A673 (cell line): ENCODE measurements around the gene AUP1. TPM values are rescaled to one million over a fixed set of nuclear protein-coding genes. Genes with fewer than 3 reads are reported as not detected.
"Not testable (repeated sequence)": the region's sequence is repeated elsewhere in the genome, so short reads cannot be mapped to it uniquely, and the experiment has no call there.

Experiments used
- BruUV-seq: library from RNA; stranded (reverse); fragments of 400-500 nt; replicated peaks from 2 replicates; lab custom pipeline; 2021; lab: Mats Ljungman, UMichigan
- CTCF ChIA-PET: fragments of 300-600 bp; sonication (Branson Sonifier 250); formaldehyde crosslinking; loops from one replicate; lab custom pipeline; 2022; ENCODE audit warnings: antibody characterized with exemption; lab: Charles Lee
- POLR2A ChIA-PET: fragments of 300-600 bp; sonication (Branson Sonifier 250); formaldehyde crosslinking; loops from one replicate; lab custom pipeline; 2022; ENCODE audit warnings: antibody characterized with exemption; ENCODE audit not compliant: low non-redundant PET; lab: Charles Lee
- DNase-seq: peaks from one replicate; pipeline ENCODE4 v3.0.0-alpha.2; 2015; ENCODE audit warnings: low spot score
- H3K27ac ChIP-seq: fragments of 200-600 bp; sonication (generic); 2 replicates; pipeline ENCODE4 v1.5.1; 2016; ENCODE audit warnings: mixed run types, low read depth, mild to moderate bottlenecking, mixed read lengths, antibody characterized with exemption, low read length; ENCODE audit not compliant: poor library complexity, severe bottlenecking
- H3K27me3 ChIP-seq: fragments of 200-600 bp; sonication (generic); replicated peaks from 2 replicates; pipeline ENCODE4 v1.6.1; 2017; ENCODE audit warnings: mixed run types, low read depth, mild to moderate bottlenecking, mixed read lengths, antibody characterized with exemption, low read length; ENCODE audit not compliant: insufficient read depth, poor library complexity
- H3K36me3 ChIP-seq: fragments of 200-600 bp; sonication (generic); 2 replicates; pipeline ENCODE4 v1.6.1; 2016; ENCODE audit warnings: mixed run types, mild to moderate bottlenecking, mixed read lengths, antibody characterized with exemption, low read length; ENCODE audit not compliant: insufficient read depth, poor library complexity, severe bottlenecking
- H3K4me1 ChIP-seq: fragments of 200-600 bp; sonication (generic); 2 replicates; pipeline ENCODE4 v1.6.1; 2017; ENCODE audit warnings: mixed run types, mild to moderate bottlenecking, mixed read lengths, antibody characterized with exemption, low read length; ENCODE audit not compliant: insufficient read depth, poor library complexity, severe bottlenecking
- H3K4me3 ChIP-seq: fragments of 200-600 bp; sonication (generic); 2 replicates; pipeline ENCODE4 v1.5.1; 2016; ENCODE audit warnings: low read depth, mixed run types, mild to moderate bottlenecking, mixed read lengths, low read length; ENCODE audit not compliant: poor library complexity, severe bottlenecking
- H3K9me3 ChIP-seq: fragments of 200-600 bp; sonication (generic); 2 replicates; pipeline ENCODE4 v1.6.1; 2016; ENCODE audit warnings: mixed run types, low read depth, mild to moderate bottlenecking, mixed read lengths, antibody characterized with exemption, low read length; ENCODE audit not compliant: poor library complexity, severe bottlenecking
- CTCF ChIP-seq: fragments of 300-800, 200-600 bp; sonication (generic); conservative IDR thresholded peaks from 2 replicates; pipeline ENCODE4 v1.5.1; 2017; ENCODE audit warnings: low read depth, mild to moderate bottlenecking, antibody characterized with exemption, low read length, moderate library complexity, mixed read lengths
- EZH2 ChIP-seq: fragments of 200-600 bp; sonication (generic); IDR thresholded peaks from 2 replicates; pipeline ENCODE4 v1.6.1; 2017; ENCODE audit warnings: borderline replicate concordance, low read depth, mild to moderate bottlenecking, mixed read lengths, antibody characterized with exemption, low read length; ENCODE audit not compliant: poor library complexity, severe bottlenecking
- intact Hi-C: fragments of 100-400 bp; cut with micrococcal nuclease; formaldehyde crosslinking; loops from one replicate; pipeline ENCODE4 v1.10.0; 2022; ENCODE audit not compliant: unreplicated experiment
- total RNA-seq: library from RNA; stranded (reverse); gene quantifications from 2 replicates; pipeline ENCODE4 v1.2.3, GENCODE V29; 2021

The AUP1 gene
- total RNA-seq, 1 experiment from 2014 or later, result 126 TPM

DNA sequence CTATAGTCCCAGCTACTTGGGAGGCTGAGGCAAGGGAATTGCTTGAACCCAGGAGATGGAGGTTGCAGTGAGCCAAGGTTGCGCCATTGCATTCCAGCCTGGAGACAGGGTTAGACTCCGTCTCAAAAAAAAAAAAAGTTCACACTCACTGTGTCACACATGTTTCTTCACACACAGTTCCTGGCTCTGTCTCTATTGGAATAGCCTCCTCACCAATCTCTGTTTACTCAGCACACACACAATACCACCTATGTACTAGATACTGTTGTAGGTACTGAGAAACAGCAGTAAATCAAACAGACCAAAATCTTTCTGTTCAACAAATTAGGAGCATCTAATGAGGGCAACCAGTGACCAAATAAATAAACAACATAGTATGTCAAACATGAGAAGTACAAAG, 43.4 kb downstream of the AUP1 start:
- DNase-seq, result no peak
- H3K4me3 ChIP-seq, result no peak overlapping the region
- TF ChIP-seq CTCF (no peak), EZH2 (no peak)
- no peaks in the 10 kb centered on the region for H3K9me3 ChIP-seq
- intact Hi-C loops, result no loop called here
- no TSS peak for BruUV-seq
- POLR2A ChIA-PET, result no interaction called here
- CTCF ChIA-PET, result no interaction called here
- no peak overlapping the region for H3K27ac ChIP-seq
- peaks cover 13% of the 10 kb centered on the region for H3K4me1 ChIP-seq
- no peaks in the 10 kb centered on the region for H3K27me3 ChIP-seq
- H3K36me3 ChIP-seq, result peaks cover 10% of the 10 kb centered on the region

DNA sequence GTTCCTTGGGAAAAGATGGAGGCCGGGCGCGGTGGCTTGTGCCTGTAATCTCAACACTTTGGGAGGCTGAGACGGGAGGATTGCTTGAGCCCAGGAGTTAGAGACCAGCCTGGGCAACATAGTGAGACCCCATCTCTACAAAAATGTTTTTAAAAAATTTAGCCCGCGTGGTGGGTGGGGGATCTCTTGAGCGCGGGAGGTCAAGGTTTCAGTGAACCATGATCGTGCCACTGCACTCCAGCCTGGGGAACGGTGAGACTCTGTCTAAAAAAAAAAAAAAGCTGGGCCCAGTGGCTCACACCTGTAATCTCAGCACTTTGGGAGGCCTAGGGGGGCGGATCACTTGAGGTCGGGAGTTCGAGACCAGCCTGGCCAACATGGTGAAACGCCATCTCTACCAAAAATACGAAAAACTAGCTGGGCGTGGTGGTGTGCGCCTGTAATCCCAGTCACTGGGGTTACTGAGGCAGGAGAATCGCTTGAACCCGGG, 45.8 kb downstream of the AUP1 start:
- H3K27ac ChIP-seq, DNase-seq, H3K9me3 ChIP-seq, BruUV-seq, POLR2A ChIA-PET, H3K27me3 ChIP-seq: not testable (repeated sequence)
- intact Hi-C loops, result loop anchor here (1.0 to 2.0 kb wide), 4 partner anchors 28 to 104 kb away; partner anchors contain the start of genes AUP1, HTRA2 and INO80B
- CTCF ChIA-PET, result interaction anchor here (0.5 to 1.2 kb wide), 3 partner anchors 24 to 38 kb away, joined by 3 to 5 read pairs (median 4); partner anchors contain the start of genes INO80B and PCGF1
- peaks cover 18% of the 10 kb centered on the region for H3K4me1 ChIP-seq
- peaks cover 12% of the 10 kb centered on the region for H3K36me3 ChIP-seq
- peak overlapping the region; percentile 84 for H3K4me3 ChIP-seq

GRCh38 chr2:74482801-74483674, 46.5 kb downstream of the AUP1 start, which contains the start of the genes CCDC142 and TTC31:
TSS of gene CCDC142 (minus strand) at chr2:74482998. CDS start at chr2:74482837, 161 bp downstream.
TSS of gene TTC31 (plus strand) at chr2:74483081. CDS start at chr2:74483096, 15 bp downstream.
- DNase-seq, result peak; percentile 97

More at GRCh38 chr2:74482801-74483674, 46.5 kb downstream of the AUP1 start, which contains the start of the genes CCDC142 and TTC31:
- intact Hi-C loops, result loop anchor here (1.0 to 2.0 kb wide), 4 partner anchors 28 to 104 kb away; partner anchors contain the start of genes AUP1, HTRA2 and INO80B
- TF ChIP-seq EZH2 (no peak), CTCF (peak; percentile 97)
- ChIA-PET CTCF (interaction anchor here (0.6 to 1.2 kb wide), 7 partner anchors 10 to 305 kb away, joined by 3 to 5 read pairs (median 4); partner anchors contain the start of genes INO80B, MOB1A, MRPL53 and PCGF1), POLR2A (interaction anchor here (0.5 to 1.0 kb wide), 2 partner anchors 24 to 290 kb away, joined by 3 to 4 read pairs; no protein-coding TSS in a partner anchor)
- peak within 1 kb of the TSS; percentile 84 for H3K27ac ChIP-seq
- H3K4me3 ChIP-seq, result peak within 1 kb of the TSS; percentile 84
- H3K4me1 ChIP-seq, result peaks cover 18% of the 10 kb centered on the region
- TSS peak; percentile 87 for BruUV-seq
- H3K36me3 ChIP-seq, result peaks cover 12% of the 10 kb centered on the region
- no peaks in the 10 kb centered on the region for H3K9me3 ChIP-seq
- H3K27me3 ChIP-seq, result no peaks in the 10 kb centered on the region
